Ammon's horn (tissue), 1 donor: Measurements from ENCODE around the gene INTS6.

ENCODE experiments used
- DNase-seq: peaks from one replicate; pipeline ENCODE4 v3.0.0-alpha.2; 2016; ENCODE audit warnings: low spot score

Gene INTS6

GRCh38 chr13:51342706-51343105 lies 110.1 kb downstream of the INTS6 start:
- DNase-seq = no peak

DNA sequence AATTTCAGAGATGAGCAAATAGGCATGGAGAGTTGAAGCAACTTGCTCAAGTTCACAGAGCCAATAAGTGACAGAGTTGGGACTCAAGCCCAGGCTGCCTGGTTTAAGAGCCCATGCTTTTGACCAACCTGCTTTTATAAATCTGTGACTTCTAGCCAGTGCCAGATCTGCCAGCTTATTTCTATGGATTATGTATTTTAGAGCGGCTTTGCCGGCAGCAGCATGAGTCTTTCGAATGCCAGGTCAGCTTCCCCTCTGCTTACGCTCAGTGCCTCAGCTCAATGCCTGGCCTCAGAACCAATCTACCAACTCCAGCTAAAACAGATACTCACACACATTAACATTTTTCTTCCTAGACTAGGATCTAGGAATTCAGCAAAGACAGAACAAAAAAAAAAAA lies 111.0 kb downstream of the INTS6 start:
- DNase-seq = no peak

GRCh38 chr13:51341232-51341631 lies 111.6 kb downstream of the INTS6 start:
- no peak for DNase-seq

DNA sequence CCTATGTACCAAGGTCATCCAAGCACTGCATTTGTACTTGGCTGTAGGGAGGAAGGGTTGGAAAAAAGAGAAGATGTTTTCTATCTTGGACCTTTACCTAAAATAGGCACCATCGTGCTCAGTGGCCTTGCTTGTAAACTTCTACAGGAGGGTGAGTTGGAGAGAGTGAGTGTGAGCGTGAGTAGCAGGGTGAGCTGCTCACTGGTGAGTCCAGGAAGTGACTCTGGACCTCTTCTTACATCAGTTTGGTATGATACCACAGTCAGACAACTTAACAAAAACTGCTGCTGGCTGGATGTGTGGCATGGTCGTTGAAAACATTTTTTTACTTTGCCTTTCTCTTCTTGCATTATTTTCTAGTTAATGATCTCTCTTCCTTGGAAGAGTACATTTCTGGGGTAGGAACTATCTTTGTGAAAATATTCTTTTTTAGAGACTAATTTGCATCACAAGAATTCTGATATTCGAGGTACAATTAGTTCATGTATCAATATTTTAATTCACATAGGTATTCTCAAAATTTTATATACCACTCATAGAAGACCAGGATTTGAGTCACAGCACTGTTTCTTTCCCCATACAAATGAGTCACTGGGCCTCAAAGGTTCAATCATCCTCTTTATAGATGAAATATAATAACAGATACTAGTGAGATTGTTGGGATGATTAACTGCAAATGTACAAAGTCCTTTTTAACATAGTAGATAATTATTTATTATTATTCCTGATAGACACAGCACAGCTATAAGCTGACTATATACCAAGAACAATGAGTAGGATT lies 112.7 kb downstream of the INTS6 start:
- no peak for DNase-seq

- DNase-seq = no peak
Observed at GRCh38 chr13:51339354-51339753, 113.5 kb downstream of the INTS6 start, which contains the start of gene SERPINE3. Gene SERPINE3, plus strand, starts transcription at chr13:51339691. Its CDS starts 1,401 bp downstream, at chr13:51341092.

GRCh38 chr13:51336746-51337145 lies 116.1 kb downstream of the INTS6 start:
- no peak for DNase-seq

GRCh38 chr13:51333826-51334225 lies 119.0 kb downstream of the INTS6 start:
- no peak for DNase-seq

- no peak for DNase-seq
Observed at GRCh38 chr13:51333421-51333820, 119.4 kb downstream of the INTS6 start.

- DNase-seq = no peak
Observed at GRCh38 chr13:51332566-51333361, 120.1 kb downstream of the INTS6 start.

- DNase-seq = no peak
Observed at GRCh38 chr13:51331354-51331861, 121.4 kb downstream of the INTS6 start.

GRCh38 chr13:51330791-51331190 lies 122.0 kb downstream of the INTS6 start:
- no peak for DNase-seq

- no peak for DNase-seq
Observed at GRCh38 chr13:51329606-51330005, 123.2 kb downstream of the INTS6 start.

DNA sequence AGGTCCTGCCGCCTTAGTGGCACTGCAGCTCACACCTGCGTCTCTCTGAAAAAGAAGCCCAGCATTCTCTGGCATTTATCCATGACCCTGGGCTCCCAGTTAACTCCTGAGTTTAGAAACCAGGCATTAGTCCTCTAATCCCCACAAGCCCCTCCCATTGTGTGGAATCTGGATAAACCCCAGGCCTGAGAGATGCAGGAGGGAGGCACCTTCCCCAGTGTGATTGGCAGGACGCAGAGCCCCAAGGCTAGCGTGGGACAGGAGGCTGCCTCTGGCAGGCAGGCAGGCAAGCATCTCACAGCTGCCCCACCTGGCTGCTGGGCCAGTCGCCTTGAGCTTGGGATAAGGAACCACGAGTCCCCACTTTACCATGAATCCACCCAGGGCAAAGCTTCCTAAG lies 124.3 kb downstream of the INTS6 start:
- no peak for DNase-seq

GRCh38 chr13:51327961-51328360 lies 124.9 kb downstream of the INTS6 start:
- no peak for DNase-seq

GRCh38 chr13:51326777-51327176 lies 126.1 kb downstream of the INTS6 start:
- DNase-seq = no peak

DNA sequence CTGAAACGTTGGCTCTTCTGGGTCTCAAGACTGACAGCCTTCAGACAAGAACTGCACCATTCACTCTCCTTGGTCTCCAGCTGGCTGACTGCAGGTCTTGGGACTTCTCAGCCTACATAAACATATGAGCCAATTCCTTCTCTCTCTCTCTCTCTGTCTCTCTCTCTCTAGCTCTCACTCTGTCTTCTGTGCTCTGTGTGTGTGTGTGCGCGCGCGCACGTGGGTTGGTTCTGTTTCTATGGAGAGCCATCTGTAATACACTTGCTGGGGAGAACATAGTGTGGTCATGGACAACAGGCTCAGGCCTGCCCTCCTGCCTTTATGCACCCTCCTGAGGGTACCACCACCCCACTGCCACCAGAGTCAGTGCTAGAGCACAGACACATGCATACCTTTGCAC lies 127.0 kb downstream of the INTS6 start:
- DNase-seq = peak; percentile 75

GRCh38 chr13:51324714-51325420 lies 128.0 kb downstream of the INTS6 start:
- peak; percentile 81 for DNase-seq

DNA sequence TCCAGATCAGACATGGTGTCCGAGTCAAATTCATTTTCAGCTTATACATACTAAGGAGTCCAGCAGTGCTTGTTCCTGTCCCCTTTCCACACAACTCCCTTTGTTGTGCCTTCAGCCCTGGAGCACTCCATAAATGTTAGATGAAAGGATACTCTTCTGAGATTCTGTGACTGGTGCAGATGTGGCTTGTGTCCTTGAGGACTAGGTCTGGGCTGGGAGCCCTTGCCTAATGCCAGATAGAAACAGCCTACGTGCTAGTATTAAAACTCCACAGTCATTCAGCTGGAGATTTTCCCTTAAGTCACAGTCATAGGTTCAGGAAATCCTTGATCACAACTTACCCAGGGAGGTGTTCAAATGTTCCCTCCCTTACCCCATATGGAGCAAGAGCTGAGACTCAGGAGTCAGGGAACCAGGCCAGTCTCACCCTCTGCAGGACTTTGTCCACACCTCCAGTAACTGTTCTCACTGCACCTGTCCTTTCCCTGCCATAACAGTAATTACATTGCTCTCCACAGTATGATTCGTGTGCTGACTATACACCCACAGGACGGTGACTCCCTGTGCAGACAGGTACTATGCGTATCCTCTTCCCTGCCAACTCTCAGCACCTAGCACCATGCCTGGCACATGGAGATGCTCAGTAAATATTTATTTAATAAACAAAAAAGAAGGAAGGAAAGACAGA lies 128.9 kb downstream of the INTS6 start:
- DNase-seq = no peak

DNA sequence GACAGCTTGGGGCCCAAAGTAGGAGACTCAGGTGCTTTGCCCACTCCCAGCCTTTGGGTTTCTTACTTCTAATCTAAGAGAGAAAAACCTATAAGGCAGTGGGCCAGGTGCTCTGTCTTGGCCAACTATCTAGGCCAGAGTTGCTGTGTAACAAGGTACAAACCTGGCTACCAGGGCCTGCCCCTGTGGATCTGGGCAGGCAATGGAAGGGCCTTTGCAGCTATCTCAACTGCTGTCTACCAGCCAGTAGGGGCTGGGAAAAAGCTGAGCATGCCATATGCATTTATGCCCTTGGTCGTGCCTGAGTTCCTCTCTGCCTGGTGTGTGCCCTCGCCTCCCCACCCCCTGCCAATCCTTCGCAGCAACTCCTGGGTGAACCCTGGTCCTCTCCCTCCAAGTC lies 130.0 kb downstream of the INTS6 start:
- no peak for DNase-seq

DNA sequence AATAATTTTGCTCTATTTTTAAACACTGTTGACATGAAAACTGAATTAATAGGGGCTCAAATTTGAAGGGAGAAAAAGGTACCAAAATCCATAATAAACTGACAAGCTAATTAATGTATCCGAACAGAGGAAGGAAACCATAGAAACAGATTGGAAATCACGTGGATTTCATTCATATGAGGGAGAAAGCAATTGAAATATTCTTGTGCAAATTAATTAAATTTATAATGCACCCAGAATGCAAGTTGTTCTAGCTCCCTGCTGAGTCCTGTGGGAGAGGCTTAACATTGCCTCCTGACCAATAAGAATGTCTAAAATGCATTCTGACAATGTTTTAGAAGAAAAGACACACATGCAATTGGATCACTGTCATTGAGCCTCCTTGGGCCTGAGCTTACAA lies 131.0 kb downstream of the INTS6 start:
- DNase-seq = no peak

DNA sequence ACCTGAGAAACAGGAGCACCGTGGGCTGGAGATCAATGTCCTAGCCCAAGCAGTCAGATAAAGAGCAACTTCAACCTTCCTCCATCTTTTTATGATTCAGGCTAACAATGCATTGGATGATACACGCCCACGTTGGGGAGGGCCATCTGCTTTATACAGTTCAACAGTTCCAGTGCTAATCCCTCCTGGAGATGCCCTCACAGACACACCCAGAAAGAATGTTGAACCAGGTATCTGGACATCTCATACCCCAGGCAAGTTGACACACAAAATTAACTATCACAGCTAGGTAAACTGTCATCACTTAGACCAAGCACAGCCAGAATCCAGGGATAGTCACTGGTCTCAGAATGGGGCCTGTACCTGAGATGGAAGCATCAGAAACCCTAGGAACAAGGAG lies 134.0 kb downstream of the INTS6 start:
- DNase-seq = no peak

- no peak for DNase-seq
Observed at GRCh38 chr13:51318015-51318414, 134.8 kb downstream of the INTS6 start.
